ENCODE results near the gene ZNF407.

DNA sequence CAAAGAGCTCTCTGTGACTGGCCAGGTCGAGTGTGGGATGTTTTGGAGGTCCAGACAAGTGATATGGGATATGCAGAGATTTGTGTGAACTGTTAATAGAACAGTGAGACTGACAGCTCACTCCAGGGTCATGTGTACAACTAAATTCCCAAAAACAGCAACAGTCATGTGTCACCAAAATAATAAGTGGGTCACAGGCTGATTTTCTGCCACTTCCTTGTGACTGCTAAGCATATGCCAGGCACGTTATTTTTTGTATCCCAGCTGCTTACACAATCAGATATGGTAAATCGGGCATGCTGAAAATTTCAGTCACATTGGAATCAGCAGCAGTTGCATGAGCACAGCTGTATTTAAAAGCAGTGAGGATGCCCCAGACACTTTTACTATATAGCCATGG, 412.6 kb downstream of the ZNF407 start:
- TF ChIP-seq, protein P1, sequence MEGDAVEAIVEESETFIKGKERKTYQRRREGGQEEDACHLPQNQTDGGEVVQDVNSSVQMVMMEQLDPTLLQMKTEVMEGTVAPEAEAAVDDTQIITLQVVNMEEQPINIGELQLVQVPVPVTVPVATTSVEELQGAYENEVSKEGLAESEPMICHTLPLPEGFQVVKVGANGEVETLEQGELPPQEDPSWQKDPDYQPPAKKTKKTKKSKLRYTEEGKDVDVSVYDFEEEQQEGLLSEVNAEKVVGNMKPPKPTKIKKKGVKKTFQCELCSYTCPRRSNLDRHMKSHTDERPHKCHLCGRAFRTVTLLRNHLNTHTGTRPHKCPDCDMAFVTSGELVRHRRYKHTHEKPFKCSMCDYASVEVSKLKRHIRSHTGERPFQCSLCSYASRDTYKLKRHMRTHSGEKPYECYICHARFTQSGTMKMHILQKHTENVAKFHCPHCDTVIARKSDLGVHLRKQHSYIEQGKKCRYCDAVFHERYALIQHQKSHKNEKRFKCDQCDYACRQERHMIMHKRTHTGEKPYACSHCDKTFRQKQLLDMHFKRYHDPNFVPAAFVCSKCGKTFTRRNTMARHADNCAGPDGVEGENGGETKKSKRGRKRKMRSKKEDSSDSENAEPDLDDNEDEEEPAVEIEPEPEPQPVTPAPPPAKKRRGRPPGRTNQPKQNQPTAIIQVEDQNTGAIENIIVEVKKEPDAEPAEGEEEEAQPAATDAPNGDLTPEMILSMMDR (IDR thresholded peaks at IDR 0.05; ENCODE audit: insufficient read depth, low read length, poor library complexity, severe bottlenecking), result no peak
- no peak for TF ChIP-seq EZH2phosphoT487 (conservative IDR thresholded peaks at IDR 0.05; ENCODE audit: low read length)
